ENCODE data around the gene NRG3.

- TF ChIP-seq CTCF (IDR thresholded peaks at IDR 0.05): no peak
- no peak for TF ChIP-seq EP300 (IDR thresholded peaks at IDR 0.05)
Measured at GRCh38 chr10:82399850-82400249, 524.9 kb downstream of the NRG3 start.

All from tibial nerve (tissue), 4 donors.